COLO668 (cell line): ENCODE measurements around the gene FASTKD3.
"Not testable (repeated sequence)": the region's sequence is repeated elsewhere in the genome, so short reads cannot be mapped to it uniquely, and the experiment has no call there.

Experiments
- DNase-seq: peaks from one replicate; lab custom pipeline; 2025; ENCODE audit not compliant: unreplicated experiment; lab: John Stamatoyannopoulos, UW

Gene FASTKD3

GRCh38 chr5:7868773-7869473, at the start of gene FASTKD3, which contains the start of gene MTRR:
Gene FASTKD3, minus strand, starts transcription at chr5:7869031. Its CDS starts 948 bp downstream, at chr5:7868083.
Gene MTRR, plus strand, starts transcription at chr5:7869148. Its CDS starts 1,647 bp downstream, at chr5:7870795.
- DNase-seq, result peak; percentile 97

GRCh38 chr5:7917130-7918123, 48.6 kb upstream of the FASTKD3 start:
- DNase-seq, result no peak

- peak; percentile 20 for DNase-seq
Measured at GRCh38 chr5:7916171-7916804, 47.5 kb upstream of the FASTKD3 start.

- DNase-seq, result not testable (repeated sequence)
Measured at GRCh38 chr5:7911429-7911771, 42.6 kb upstream of the FASTKD3 start.

GRCh38 chr5:7910738-7911428, 42.1 kb upstream of the FASTKD3 start:
- DNase-seq, result no peak

GRCh38 chr5:7908317-7908716, 39.5 kb upstream of the FASTKD3 start:
- no peak for DNase-seq

- DNase-seq, result no peak
Measured at GRCh38 chr5:7907612-7908011, 38.8 kb upstream of the FASTKD3 start.

GRCh38 chr5:7904170-7904569, 35.3 kb upstream of the FASTKD3 start:
- DNase-seq, result no peak

- DNase-seq, result no peak
Measured at GRCh38 chr5:7902666-7903625, 34.1 kb upstream of the FASTKD3 start.

- no peak for DNase-seq
Measured at GRCh38 chr5:7902201-7902600, 33.4 kb upstream of the FASTKD3 start.

GRCh38 chr5:7897014-7897600, 28.3 kb upstream of the FASTKD3 start:
- DNase-seq, result peak; percentile 41

- no peak for DNase-seq
Measured at GRCh38 chr5:7894860-7895259, 26.0 kb upstream of the FASTKD3 start.

- DNase-seq, result no peak
Measured at GRCh38 chr5:7894439-7894838, 25.6 kb upstream of the FASTKD3 start.

GRCh38 chr5:7888901-7889300, 20.1 kb upstream of the FASTKD3 start:
- DNase-seq, result no peak

- DNase-seq, result no peak
Measured at GRCh38 chr5:7886849-7887475, 18.1 kb upstream of the FASTKD3 start.

GRCh38 chr5:7884491-7885267, 15.8 kb upstream of the FASTKD3 start:
- no peak for DNase-seq

GRCh38 chr5:7882926-7883325, 14.1 kb upstream of the FASTKD3 start:
- no peak for DNase-seq

- DNase-seq, result no peak
Measured at GRCh38 chr5:7881816-7882215, 13.0 kb upstream of the FASTKD3 start.
